IMR-90 (cell line): ENCODE data around the gene PALLD. TPM values are rescaled to one million over a fixed set of nuclear protein-coding genes. Genes with fewer than 3 reads are reported as not detected.

Experiments used
- ATAC-seq: fragments of 200-7000 bp; cut with Tn5 transposase; 2 replicates; pipeline ENCODE4 v1.9.1; 2020; ENCODE audit warnings: low read depth, mild to moderate bottlenecking, moderate library complexity
- BruUV-seq: library from RNA; stranded (reverse); fragments of 400-500 nt; replicated peaks from 2 replicates; lab custom pipeline; 2021; lab: Mats Ljungman, UMichigan
- CTCF ChIA-PET: fragments of 300-600 bp; formaldehyde crosslinking; extraction: SDS; loops from one replicate; lab custom pipeline; 2021; ENCODE audit warnings: antibody characterized with exemption; lab: Yijun Ruan, JAX
- POLR2A ChIA-PET: fragments of 300-600 bp; sonication (Branson Sonifier 250); formaldehyde crosslinking; loops from one replicate; lab custom pipeline; 2022; ENCODE audit warnings: antibody characterized with exemption; ENCODE audit not compliant: unreplicated experiment; lab: Charles Lee
- DNase-seq: peaks from one replicate; pipeline ENCODE4 v3.0.0; 2013
- H2AFZ ChIP-seq: replicated peaks from 2 replicates; pipeline ENCODE3; 2013; ENCODE audit warnings: low read length, mild to moderate bottlenecking; ENCODE audit not compliant: poor library complexity
- H2AK5ac ChIP-seq: 2 replicates; pipeline ENCODE4 v1.6.1; 2013; ENCODE audit warnings: low read depth, low read length, inconsistent platforms
- H2AK9ac ChIP-seq: replicated peaks from 2 replicates; pipeline ENCODE3; 2013; ENCODE audit warnings: mild to moderate bottlenecking, low read depth, low read length, moderate library complexity; ENCODE audit not compliant: poor library complexity
- H2BK120ac ChIP-seq: 2 replicates; pipeline ENCODE4 v1.6.1; 2013; ENCODE audit warnings: low read depth, low read length, inconsistent platforms
- H2BK15ac ChIP-seq: 3 replicates; pipeline ENCODE4 v1.6.1; 2013; ENCODE audit warnings: low read depth, low read length, inconsistent platforms
- H2BK20ac ChIP-seq: 2 replicates; pipeline ENCODE4 v1.6.1; 2013; ENCODE audit warnings: low read depth, mild to moderate bottlenecking, inconsistent platforms, low read length, moderate library complexity
- H2BK5ac ChIP-seq: 2 replicates; pipeline ENCODE4 v1.6.1; 2013; ENCODE audit warnings: mild to moderate bottlenecking, low read depth, low read length, inconsistent platforms; ENCODE audit not compliant: poor library complexity, severe bottlenecking
- H3K14ac ChIP-seq: replicated peaks from 2 replicates; pipeline ENCODE4 v1.6.1; 2013; ENCODE audit warnings: low read depth, low read length, inconsistent platforms
- H3K18ac ChIP-seq: 2 replicates; pipeline ENCODE4 v1.6.1; 2013; ENCODE audit warnings: low read depth, low read length, control low read depth
- H3K23ac ChIP-seq: 2 replicates; pipeline ENCODE4 v1.6.1; 2013; ENCODE audit warnings: low read depth, low read length, inconsistent platforms
- H3K27ac ChIP-seq: 2 replicates; pipeline ENCODE4 v1.5.1; 2013; ENCODE audit warnings: mild to moderate bottlenecking, control low read depth, low read length; ENCODE audit not compliant: insufficient read depth
- H3K27me3 ChIP-seq: 2 replicates; pipeline ENCODE4 v1.6.1; 2013; ENCODE audit warnings: low read length; ENCODE audit not compliant: control insufficient read depth, insufficient read depth
- H3K36me3 ChIP-seq: 2 replicates; pipeline ENCODE4 v1.6.1; 2013; ENCODE audit warnings: low read length, mixed read lengths; ENCODE audit not compliant: control insufficient read depth, insufficient read depth
- H3K4ac ChIP-seq: 2 replicates; pipeline ENCODE4 v1.6.1; 2013; ENCODE audit warnings: low read depth, low read length, inconsistent platforms
- H3K4me1 ChIP-seq: 2 replicates; pipeline ENCODE4 v1.6.1; 2013; ENCODE audit warnings: low read length, mixed read lengths; ENCODE audit not compliant: control insufficient read depth, insufficient read depth
- H3K4me2 ChIP-seq: 2 replicates; pipeline ENCODE4 v1.6.1; 2013; ENCODE audit warnings: low read depth, mild to moderate bottlenecking, control low read depth, low read length, moderate library complexity
- H3K4me3 ChIP-seq: 2 replicates; pipeline ENCODE4 v1.5.1; 2013; ENCODE audit warnings: low read depth, mild to moderate bottlenecking, control low read depth, low read length, moderate library complexity; ENCODE audit not compliant: insufficient read depth
- H3K56ac ChIP-seq: 2 replicates; pipeline ENCODE4 v1.6.1; 2013; ENCODE audit warnings: low read length, inconsistent platforms; ENCODE audit not compliant: insufficient read depth; ENCODE audit errors: extremely low read depth
- H3K79me1 ChIP-seq, 2 experiments: 2 replicates each; pipeline ENCODE4 v1.6.1; 2013; ENCODE audit warnings: low read length in 2 of 2, inconsistent platforms in 1 of 2, low read depth in 1 of 2
- H3K9ac ChIP-seq: 2 replicates; pipeline ENCODE4 v1.6.1; 2013; ENCODE audit warnings: low read depth, low read length, control low read depth
- H3K9me1 ChIP-seq: 2 replicates; pipeline ENCODE4 v1.6.1; 2013; ENCODE audit warnings: low read length, inconsistent platforms; ENCODE audit not compliant: insufficient read depth
- H3K9me3 ChIP-seq: 2 replicates; pipeline ENCODE4 v1.6.1; 2013; ENCODE audit warnings: low read length; ENCODE audit not compliant: control insufficient read depth, insufficient read depth
- H4K20me1 ChIP-seq: 2 replicates; pipeline ENCODE4 v1.6.1; 2013; ENCODE audit warnings: low read length, inconsistent platforms; ENCODE audit not compliant: insufficient read depth
- H4K5ac ChIP-seq: 2 replicates; pipeline ENCODE4 v1.6.1; 2013; ENCODE audit warnings: mild to moderate bottlenecking, low read depth, low read length, control low read depth
- H4K8ac ChIP-seq, 2 experiments: 2 replicates each; pipeline ENCODE4 v1.6.1; 2013; ENCODE audit warnings: low read depth in 2 of 2, low read length in 2 of 2, control low read depth in 1 of 2, inconsistent platforms in 1 of 2
- H4K91ac ChIP-seq: 2 replicates; pipeline ENCODE4 v1.6.1; 2013; ENCODE audit warnings: low read depth, low read length, inconsistent platforms; ENCODE audit not compliant: insufficient read depth
- BHLHE40 ChIP-seq: fragments of 150-350 bp; IDR thresholded peaks from 2 replicates; pipeline ENCODE4 v1.6.1; 2016; ENCODE audit warnings: mild to moderate bottlenecking, low read depth, low read length
- CHD1 ChIP-seq: IDR thresholded peaks from 2 replicates; pipeline ENCODE4 v1.6.1; 2012; ENCODE audit warnings: low read depth, low read length, improper control_type of control experiment
- MAFK ChIP-seq: IDR thresholded peaks from 2 replicates; pipeline ENCODE4 v1.6.1; 2012; ENCODE audit warnings: low read depth, low read length, improper control_type of control experiment
- POLR2A ChIP-seq: IDR thresholded peaks from 2 replicates; pipeline ENCODE4 v1.6.1; 2012; ENCODE audit warnings: mild to moderate bottlenecking, low read depth, low read length
- RAD21 ChIP-seq: IDR thresholded peaks from 2 replicates; pipeline ENCODE4 v1.6.1; 2012; ENCODE audit warnings: low read length, improper control_type of control experiment
- RCOR1 ChIP-seq: IDR thresholded peaks from 2 replicates; pipeline ENCODE4 v1.6.1; 2012; ENCODE audit warnings: mild to moderate bottlenecking, low read length, improper control_type of control experiment; ENCODE audit not compliant: insufficient replicate concordance
- RFX5 ChIP-seq: IDR thresholded peaks from 2 replicates; pipeline ENCODE4 v1.8.0; 2012; ENCODE audit warnings: low read depth, mild to moderate bottlenecking, low read length, moderate library complexity
- SMC3 ChIP-seq: fragments of 150-350 bp; IDR thresholded peaks from 2 replicates; pipeline ENCODE4 v1.6.1; 2016; ENCODE audit warnings: low read depth, mild to moderate bottlenecking, antibody characterized with exemption, low read length, moderate library complexity
- WGBS, 2 experiments: methylation state at CpG; one replicate each; pipeline versions ENCODE4 v1.1.5 to v1.1.7; 2013; ENCODE audit warnings: missing lambda C conversion rate in 2 of 2; ENCODE audit not compliant: insufficient read length in 1 of 2; ENCODE audit errors: extremely low coverage in 2 of 2; 5-methylcytosine and 5-hydroxymethylcytosine counted together
- dilution Hi-C: fragments of 300-500 bp; cut with HindIII; formaldehyde crosslinking; loops from one replicate; pipeline ENCODE4 v1.14.3; 2018; ENCODE audit warnings: low sequenced_read_pairs; ENCODE audit not compliant: unreplicated experiment
- in situ Hi-C: fragments of 300-500 bp; cut with MboI; formaldehyde crosslinking; loops from 3 replicates; pipeline ENCODE4 v1.14.3; 2019; ENCODE audit warnings: low sequenced_read_pairs, inconsistent platforms, mixed read lengths
- intact Hi-C: fragments of 100-400 bp; cut with micrococcal nuclease; formaldehyde crosslinking; loops from 2 replicates; pipeline ENCODE4 v1.10.0; 2022
- polyA plus RNA-seq, 3 experiments: library from polyadenylated mRNA; depleted of rRNA; stranded (reverse); fragments of >200 nt; gene quantifications; 2 replicates each; pipeline ENCODE4 v1.2.3, GENCODE V29; 2012; ENCODE audit warnings: low replicate concordance in 1 of 3
- total RNA-seq: library from RNA; depleted of rRNA; stranded (reverse); fragments of >200 nt; gene quantifications from 2 replicates; pipeline ENCODE4 v1.2.3, GENCODE V29; 2012
- TF ChIP-seq, protein P1 (sequence below): fragments of 150-350 bp; IDR thresholded peaks from 2 replicates; pipeline ENCODE4 v1.6.1; 2017; ENCODE audit warnings: mild to moderate bottlenecking, antibody characterized with exemption, low read length, low read depth
- TF ChIP-seq, protein P2 (sequence below): conservative IDR thresholded peaks from 2 replicates; pipeline ENCODE4 v1.5.1; 2012; ENCODE audit warnings: mild to moderate bottlenecking, low read depth, low read length, improper control_type of control experiment
- TF ChIP-seq, protein P3 (sequence below): fragments of 150-350 bp; IDR thresholded peaks from 2 replicates; pipeline ENCODE4 v1.6.1; 2016; ENCODE audit warnings: low read depth, mild to moderate bottlenecking, low read length, moderate library complexity, borderline replicate concordance

PALLD gene
- total and polyA plus RNA-seq, 2 of the 4 experiments (the other 2 are of a cell fraction): 91.0 to 91.9 TPM

DNA sequence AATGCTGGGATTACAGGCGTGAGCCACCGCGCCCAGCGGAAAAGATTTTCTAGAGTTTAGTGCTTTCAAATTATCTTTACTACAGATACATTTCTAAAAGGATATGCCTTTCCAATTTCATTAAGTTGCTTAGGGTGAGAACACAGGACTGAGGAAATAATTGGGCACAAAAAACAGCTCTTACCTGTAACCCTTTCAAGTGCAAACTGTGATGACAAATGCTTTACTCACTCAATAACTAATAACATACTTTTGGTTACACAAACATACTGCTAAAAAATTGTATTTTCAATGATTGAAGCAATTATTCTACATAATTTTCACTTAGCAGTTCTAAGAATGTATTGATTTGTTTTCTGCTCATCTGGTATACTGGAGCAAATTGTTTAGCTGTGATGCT lies 40.2 kb downstream of the PALLD start:
- Histone ChIP-seq H3K36me3 (no peaks in the 10 kb centered on the region), H3K4me1 (peaks cover 9% of the 10 kb centered on the region; the same call in 1 of the 2 replicates), H2BK5ac (no peak overlapping the region), H2AFZ (no peak overlapping the region), H2BK20ac (no peak overlapping the region), H4K20me1 (no peaks in the 10 kb centered on the region), H3K9me3 (no peaks in the 10 kb centered on the region), H3K27ac (no peak overlapping the region), H3K14ac (no peak overlapping the region), H3K18ac (no peak overlapping the region), H3K56ac (no peak overlapping the region), H4K5ac (no peak overlapping the region), H4K8ac (no peak overlapping the region), H2BK120ac (no peak overlapping the region), H2AK9ac (no peak overlapping the region), H3K9ac (no peak overlapping the region), H3K27me3 (no peaks in the 10 kb centered on the region), H3K4me2 (no peak overlapping the region), H3K4me3 (no peak overlapping the region), H3K79me1 (no peaks in the 10 kb centered on the region), H3K23ac (no peak overlapping the region), H2AK5ac (no peak overlapping the region), H3K9me1 (peaks cover 9% of the 10 kb centered on the region), H3K4ac (no peak overlapping the region), H4K91ac (no peak overlapping the region), H2BK15ac (no peak overlapping the region; the same call in 2 of the 3 replicates)
- intact Hi-C loops: no loop called here
- no CpG with 5 or more reads among the region's 4 CpGs for WGBS, 2 experiments
- ATAC-seq: no peak
- BruUV-seq: no TSS peak
- TF ChIP-seq CHD1 (no peak), POLR2A (no peak), BHLHE40 (no peak), RAD21 (no peak), MAFK (no peak), RCOR1 (no peak), RFX5 (no peak), SMC3 (no peak)
- TF ChIP-seq, protein P1, sequence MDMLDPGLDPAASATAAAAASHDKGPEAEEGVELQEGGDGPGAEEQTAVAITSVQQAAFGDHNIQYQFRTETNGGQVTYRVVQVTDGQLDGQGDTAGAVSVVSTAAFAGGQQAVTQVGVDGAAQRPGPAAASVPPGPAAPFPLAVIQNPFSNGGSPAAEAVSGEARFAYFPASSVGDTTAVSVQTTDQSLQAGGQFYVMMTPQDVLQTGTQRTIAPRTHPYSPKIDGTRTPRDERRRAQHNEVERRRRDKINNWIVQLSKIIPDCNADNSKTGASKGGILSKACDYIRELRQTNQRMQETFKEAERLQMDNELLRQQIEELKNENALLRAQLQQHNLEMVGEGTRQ: no peak
- TF ChIP-seq, protein P2, sequence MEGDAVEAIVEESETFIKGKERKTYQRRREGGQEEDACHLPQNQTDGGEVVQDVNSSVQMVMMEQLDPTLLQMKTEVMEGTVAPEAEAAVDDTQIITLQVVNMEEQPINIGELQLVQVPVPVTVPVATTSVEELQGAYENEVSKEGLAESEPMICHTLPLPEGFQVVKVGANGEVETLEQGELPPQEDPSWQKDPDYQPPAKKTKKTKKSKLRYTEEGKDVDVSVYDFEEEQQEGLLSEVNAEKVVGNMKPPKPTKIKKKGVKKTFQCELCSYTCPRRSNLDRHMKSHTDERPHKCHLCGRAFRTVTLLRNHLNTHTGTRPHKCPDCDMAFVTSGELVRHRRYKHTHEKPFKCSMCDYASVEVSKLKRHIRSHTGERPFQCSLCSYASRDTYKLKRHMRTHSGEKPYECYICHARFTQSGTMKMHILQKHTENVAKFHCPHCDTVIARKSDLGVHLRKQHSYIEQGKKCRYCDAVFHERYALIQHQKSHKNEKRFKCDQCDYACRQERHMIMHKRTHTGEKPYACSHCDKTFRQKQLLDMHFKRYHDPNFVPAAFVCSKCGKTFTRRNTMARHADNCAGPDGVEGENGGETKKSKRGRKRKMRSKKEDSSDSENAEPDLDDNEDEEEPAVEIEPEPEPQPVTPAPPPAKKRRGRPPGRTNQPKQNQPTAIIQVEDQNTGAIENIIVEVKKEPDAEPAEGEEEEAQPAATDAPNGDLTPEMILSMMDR: no peak
- TF ChIP-seq, protein P3, sequence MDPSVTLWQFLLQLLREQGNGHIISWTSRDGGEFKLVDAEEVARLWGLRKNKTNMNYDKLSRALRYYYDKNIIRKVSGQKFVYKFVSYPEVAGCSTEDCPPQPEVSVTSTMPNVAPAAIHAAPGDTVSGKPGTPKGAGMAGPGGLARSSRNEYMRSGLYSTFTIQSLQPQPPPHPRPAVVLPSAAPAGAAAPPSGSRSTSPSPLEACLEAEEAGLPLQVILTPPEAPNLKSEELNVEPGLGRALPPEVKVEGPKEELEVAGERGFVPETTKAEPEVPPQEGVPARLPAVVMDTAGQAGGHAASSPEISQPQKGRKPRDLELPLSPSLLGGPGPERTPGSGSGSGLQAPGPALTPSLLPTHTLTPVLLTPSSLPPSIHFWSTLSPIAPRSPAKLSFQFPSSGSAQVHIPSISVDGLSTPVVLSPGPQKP: no peak
- in situ Hi-C loops: no loop called here
- DNase-seq: no peak
- ChIA-PET CTCF (no interaction called here), POLR2A (no interaction called here)
- dilution Hi-C loops: no loop called here
